K562 (cell line): Measurements from ENCODE around the gene SNPH.

Experiments
- ATF7 ChIP-seq: fragments of 450-650 bp; IDR thresholded peaks from 2 replicates; pipeline ENCODE4 v1.7.1; 2014; ENCODE audit warnings: mild to moderate bottlenecking, moderate library complexity
- EZH2 ChIP-seq: IDR thresholded peaks from 2 replicates; pipeline ENCODE4 v1.6.1; 2012; ENCODE audit warnings: low read depth, mild to moderate bottlenecking, inconsistent platforms, low read length, borderline replicate concordance
- GTF2A2 ChIP-seq: IDR thresholded peaks from 2 replicates; pipeline ENCODE4 v1.6.1; 2016; ENCODE audit warnings: mild to moderate bottlenecking, missing genetic modification characterization, missing compliant biosample characterization
- POLR2A ChIP-seq: fragments of 450-650 bp; conservative IDR thresholded peaks from 2 replicates; pipeline ENCODE4 v1.6.1; 2016
- SMC3 ChIP-seq: conservative IDR thresholded peaks from 2 replicates; pipeline ENCODE4 v1.6.1; 2011; ENCODE audit warnings: low read depth, low read length, improper control_type of control experiment; ENCODE audit not compliant: insufficient read depth
- TBP ChIP-seq: optimal IDR thresholded peaks from 2 replicates; pipeline ENCODE3; 2011; ENCODE audit warnings: low read depth, low read length, improper control_type of control experiment
- YBX1 ChIP-seq: fragments of 450-650 bp; IDR thresholded peaks from 2 replicates; pipeline ENCODE4 v1.7.1; 2016; ENCODE audit warnings: mild to moderate bottlenecking
- ZBTB26 ChIP-seq: fragments of 450-650 bp; formaldehyde crosslinking; IDR thresholded peaks from 2 replicates; pipeline ENCODE4 v1.4.0; 2022; ENCODE audit warnings: missing genetic modification characterization
- ZNF174 ChIP-seq: fragments of 250-450 bp; sonication (Bioruptor Pico); IDR thresholded peaks from 2 replicates; pipeline ENCODE4 v1.4.0; 2020; ENCODE audit warnings: mild to moderate bottlenecking
- ZNF583 ChIP-seq: fragments of 250-450 bp; sonication (Bioruptor Pico); IDR thresholded peaks from 2 replicates; pipeline ENCODE4 v1.4.0; 2020
- TF ChIP-seq, protein P1 (sequence below), 3 experiments: IDR thresholded peaks in 2 of 3; conservative IDR thresholded peaks in 1 of 3; 2 replicates each; pipeline ENCODE4 v1.5.1; 2011 to 2012; ENCODE audit warnings: low read length in 3 of 3, mild to moderate bottlenecking in 3 of 3, control low read depth in 2 of 3, improper control_type of control experiment in 1 of 3, inconsistent platforms in 1 of 3, low read depth in 1 of 3, mixed read lengths in 1 of 3, moderate library complexity in 1 of 3; ENCODE audit not compliant: insufficient read depth in 2 of 3

DNA sequence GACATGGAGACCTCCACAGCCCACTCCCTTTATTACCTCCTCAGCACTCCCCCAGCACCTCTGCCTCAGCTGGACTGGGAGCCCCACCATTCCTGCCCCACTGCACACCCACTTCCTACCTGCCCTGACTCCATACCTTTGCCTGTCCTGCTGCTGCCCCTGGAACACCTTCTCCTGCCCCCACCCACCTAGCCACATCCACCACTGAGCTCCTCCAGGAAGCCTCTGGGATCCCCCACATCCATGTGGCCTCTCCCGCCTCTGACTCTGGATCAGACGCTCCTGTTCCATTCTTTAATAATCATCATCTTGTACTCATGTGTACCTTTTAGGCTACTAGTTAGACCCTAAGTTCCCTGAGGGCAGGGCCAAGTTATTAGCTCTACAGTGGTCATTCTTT is 65.0 kb downstream of the SNPH start:
- no peak for TF ChIP-seq ATF7
- TF ChIP-seq POLR2A = no peak
- TF ChIP-seq ZNF583 (CRISPR knock-in tag) = no peak
- TF ChIP-seq EZH2 = no peak
- TF ChIP-seq, protein P1, sequence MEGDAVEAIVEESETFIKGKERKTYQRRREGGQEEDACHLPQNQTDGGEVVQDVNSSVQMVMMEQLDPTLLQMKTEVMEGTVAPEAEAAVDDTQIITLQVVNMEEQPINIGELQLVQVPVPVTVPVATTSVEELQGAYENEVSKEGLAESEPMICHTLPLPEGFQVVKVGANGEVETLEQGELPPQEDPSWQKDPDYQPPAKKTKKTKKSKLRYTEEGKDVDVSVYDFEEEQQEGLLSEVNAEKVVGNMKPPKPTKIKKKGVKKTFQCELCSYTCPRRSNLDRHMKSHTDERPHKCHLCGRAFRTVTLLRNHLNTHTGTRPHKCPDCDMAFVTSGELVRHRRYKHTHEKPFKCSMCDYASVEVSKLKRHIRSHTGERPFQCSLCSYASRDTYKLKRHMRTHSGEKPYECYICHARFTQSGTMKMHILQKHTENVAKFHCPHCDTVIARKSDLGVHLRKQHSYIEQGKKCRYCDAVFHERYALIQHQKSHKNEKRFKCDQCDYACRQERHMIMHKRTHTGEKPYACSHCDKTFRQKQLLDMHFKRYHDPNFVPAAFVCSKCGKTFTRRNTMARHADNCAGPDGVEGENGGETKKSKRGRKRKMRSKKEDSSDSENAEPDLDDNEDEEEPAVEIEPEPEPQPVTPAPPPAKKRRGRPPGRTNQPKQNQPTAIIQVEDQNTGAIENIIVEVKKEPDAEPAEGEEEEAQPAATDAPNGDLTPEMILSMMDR (IDR thresholded peaks at IDR 0.05 in 2 of 3, conservative IDR thresholded peaks at IDR 0.05 in 1 of 3; ENCODE audit: insufficient read depth in 2 of 3, low read depth in 1 of 3, low read length in 3 of 3) = no peak
- TF ChIP-seq GTF2A2 (tag) = no peak
- no peak for TF ChIP-seq TBP
- TF ChIP-seq ZBTB26 (CRISPR knock-in tag) = no peak
- TF ChIP-seq SMC3 = no peak
- no peak for TF ChIP-seq YBX1
- TF ChIP-seq ZNF174 (CRISPR knock-in tag) = no peak
